MM.1S (cell line): ENCODE results near the gene SEC14L2.

Experiments
- DNase-seq: peaks from one replicate; pipeline ENCODE4 v3.0.0-alpha.2; 2015
- H2AFZ ChIP-seq: fragments of 300-600 bp; sonication (generic); 2 replicates; pipeline ENCODE4 v1.6.0; 2016; ENCODE audit warnings: antibody characterized with exemption, low read length
- H3F3A ChIP-seq: fragments of 300-600 bp; sonication (generic); 2 replicates; pipeline ENCODE4 v1.6.1; 2016; ENCODE audit warnings: mild to moderate bottlenecking, antibody characterized with exemption, low read length, moderate library complexity, mixed read lengths; ENCODE audit not compliant: insufficient read depth
- H3K27ac ChIP-seq: fragments of 300-600 bp; sonication (generic); 2 replicates; pipeline ENCODE4 v1.5.1; 2016; ENCODE audit warnings: mild to moderate bottlenecking, low read length
- H3K27me3 ChIP-seq: fragments of 300-600 bp; sonication (generic); replicated peaks from 2 replicates; pipeline ENCODE4 v1.6.0; 2016; ENCODE audit warnings: low read length; ENCODE audit not compliant: insufficient read depth
- H3K36me3 ChIP-seq: fragments of 300-600 bp; sonication (generic); replicated peaks from 2 replicates; pipeline ENCODE4 v1.6.1; 2016; ENCODE audit warnings: mild to moderate bottlenecking, low read length, mixed read lengths; ENCODE audit not compliant: insufficient read depth
- H3K4me1 ChIP-seq: fragments of 300-600 bp; sonication (generic); 2 replicates; pipeline ENCODE4 v1.6.1; 2016; ENCODE audit warnings: low read length, mixed read lengths
- H3K4me2 ChIP-seq: fragments of 300-600 bp; sonication (generic); 2 replicates; pipeline ENCODE4 v1.6.0; 2016; ENCODE audit warnings: low read depth, low read length
- H3K4me3 ChIP-seq: fragments of 300-600 bp; sonication (generic); 2 replicates; pipeline ENCODE4 v1.5.1; 2016; ENCODE audit warnings: low read length, mixed read lengths
- H3K79me2 ChIP-seq: fragments of 300-600 bp; sonication (generic); 2 replicates; pipeline ENCODE4 v1.6.1; 2016; ENCODE audit warnings: mixed run types, low read length, mixed read lengths
- H3K9ac ChIP-seq: fragments of 300-600 bp; sonication (generic); 2 replicates; pipeline ENCODE4 v1.6.1; 2016; ENCODE audit warnings: low read length, mixed read lengths
- H3K9me2 ChIP-seq: fragments of 300-600 bp; sonication (generic); replicated peaks from 2 replicates; pipeline ENCODE4 v1.6.1; 2016; ENCODE audit warnings: mild to moderate bottlenecking, low read length, mixed read lengths; ENCODE audit not compliant: insufficient read depth
- H3K9me3 ChIP-seq: fragments of 300-600 bp; sonication (generic); replicated peaks from 2 replicates; pipeline ENCODE4 v1.6.1; 2016; ENCODE audit warnings: mild to moderate bottlenecking, low read length, mixed read lengths; ENCODE audit not compliant: insufficient read depth
- H4K20me1 ChIP-seq: fragments of 300-600 bp; sonication (generic); 2 replicates; pipeline ENCODE4 v1.6.1; 2016; ENCODE audit warnings: mild to moderate bottlenecking, low read length, moderate library complexity, mixed read lengths; ENCODE audit not compliant: insufficient read depth
- EZH2 ChIP-seq: fragments of 300-600 bp; sonication (generic); optimal IDR thresholded peaks from 2 replicates; pipeline ENCODE3; 2017; ENCODE audit warnings: low read depth, mild to moderate bottlenecking, antibody characterized with exemption, low read length, mixed read lengths
- EZH2phosphoT487 ChIP-seq: fragments of 300-600 bp; sonication (generic); IDR thresholded peaks from 2 replicates; pipeline ENCODE4 v1.6.1; 2018; ENCODE audit warnings: antibody characterized with exemption, low read length
- TF ChIP-seq, protein P1 (sequence below): fragments of 300-600 bp; sonication (generic); IDR thresholded peaks from 2 replicates; pipeline ENCODE4 v1.5.1; 2016; ENCODE audit warnings: antibody characterized with exemption, low read length, mixed read lengths

SEC14L2 gene

DNA sequence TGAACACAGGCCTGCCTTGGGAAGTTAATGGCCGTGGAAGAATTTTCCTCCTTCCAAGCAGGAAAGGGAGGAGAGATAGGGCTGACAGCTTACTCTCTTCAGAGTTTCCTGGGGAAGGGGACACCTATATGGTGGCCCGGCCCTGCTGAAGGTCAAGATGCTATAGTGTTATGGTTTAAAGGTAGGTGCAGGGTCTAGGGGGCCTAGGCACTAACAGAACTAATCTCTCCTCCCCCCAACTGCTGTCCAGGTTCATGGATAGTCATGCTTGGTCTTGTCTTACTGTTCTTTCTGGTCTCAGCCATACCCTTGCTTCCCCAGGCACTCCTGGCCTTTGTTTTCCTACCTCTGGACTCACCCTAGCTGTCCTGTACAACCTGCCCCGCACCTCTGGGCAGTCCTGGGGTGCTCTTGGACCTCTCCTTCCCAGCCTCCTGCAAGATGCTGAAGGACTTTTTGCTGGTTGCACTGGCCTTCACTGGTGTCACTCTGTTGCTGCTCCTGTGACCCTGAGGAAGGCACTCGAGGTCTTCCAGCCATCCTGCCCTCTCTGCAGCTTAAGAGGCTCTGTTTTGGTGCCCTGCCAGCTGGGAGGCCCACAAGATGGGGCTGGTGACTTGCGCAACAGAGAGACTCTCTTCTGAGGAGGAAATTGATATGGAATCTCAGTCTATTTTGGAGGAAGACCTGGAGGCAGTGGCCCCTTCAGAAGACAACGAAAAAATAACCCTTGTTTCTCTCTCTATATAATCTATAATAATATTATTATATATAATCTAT is 57.1 kb downstream of the SEC14L2 start:
- H3K4me3 ChIP-seq = no peak overlapping the region
- H2AFZ ChIP-seq = no peak overlapping the region
- H3K79me2 ChIP-seq = no peaks in the 10 kb centered on the region
- no peak overlapping the region for H3K27ac ChIP-seq
- no peak overlapping the region for H3K4me2 ChIP-seq
- no peaks in the 10 kb centered on the region for H3K4me1 ChIP-seq
- H3K27me3 ChIP-seq = peaks cover 75% of the 10 kb centered on the region
- no peaks in the 10 kb centered on the region for H3K9me2 ChIP-seq
- DNase-seq = no peak
- no peaks in the 10 kb centered on the region for H3K9me3 ChIP-seq
- no peaks in the 10 kb centered on the region for H3F3A ChIP-seq
- H4K20me1 ChIP-seq = no peaks in the 10 kb centered on the region
- no peak for TF ChIP-seq EZH2phosphoT487
- no peak for TF ChIP-seq EZH2
- TF ChIP-seq, protein P1, sequence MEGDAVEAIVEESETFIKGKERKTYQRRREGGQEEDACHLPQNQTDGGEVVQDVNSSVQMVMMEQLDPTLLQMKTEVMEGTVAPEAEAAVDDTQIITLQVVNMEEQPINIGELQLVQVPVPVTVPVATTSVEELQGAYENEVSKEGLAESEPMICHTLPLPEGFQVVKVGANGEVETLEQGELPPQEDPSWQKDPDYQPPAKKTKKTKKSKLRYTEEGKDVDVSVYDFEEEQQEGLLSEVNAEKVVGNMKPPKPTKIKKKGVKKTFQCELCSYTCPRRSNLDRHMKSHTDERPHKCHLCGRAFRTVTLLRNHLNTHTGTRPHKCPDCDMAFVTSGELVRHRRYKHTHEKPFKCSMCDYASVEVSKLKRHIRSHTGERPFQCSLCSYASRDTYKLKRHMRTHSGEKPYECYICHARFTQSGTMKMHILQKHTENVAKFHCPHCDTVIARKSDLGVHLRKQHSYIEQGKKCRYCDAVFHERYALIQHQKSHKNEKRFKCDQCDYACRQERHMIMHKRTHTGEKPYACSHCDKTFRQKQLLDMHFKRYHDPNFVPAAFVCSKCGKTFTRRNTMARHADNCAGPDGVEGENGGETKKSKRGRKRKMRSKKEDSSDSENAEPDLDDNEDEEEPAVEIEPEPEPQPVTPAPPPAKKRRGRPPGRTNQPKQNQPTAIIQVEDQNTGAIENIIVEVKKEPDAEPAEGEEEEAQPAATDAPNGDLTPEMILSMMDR = no peak
- H3K36me3 ChIP-seq = no peaks in the 10 kb centered on the region
- H3K9ac ChIP-seq = no peak overlapping the region

DNA sequence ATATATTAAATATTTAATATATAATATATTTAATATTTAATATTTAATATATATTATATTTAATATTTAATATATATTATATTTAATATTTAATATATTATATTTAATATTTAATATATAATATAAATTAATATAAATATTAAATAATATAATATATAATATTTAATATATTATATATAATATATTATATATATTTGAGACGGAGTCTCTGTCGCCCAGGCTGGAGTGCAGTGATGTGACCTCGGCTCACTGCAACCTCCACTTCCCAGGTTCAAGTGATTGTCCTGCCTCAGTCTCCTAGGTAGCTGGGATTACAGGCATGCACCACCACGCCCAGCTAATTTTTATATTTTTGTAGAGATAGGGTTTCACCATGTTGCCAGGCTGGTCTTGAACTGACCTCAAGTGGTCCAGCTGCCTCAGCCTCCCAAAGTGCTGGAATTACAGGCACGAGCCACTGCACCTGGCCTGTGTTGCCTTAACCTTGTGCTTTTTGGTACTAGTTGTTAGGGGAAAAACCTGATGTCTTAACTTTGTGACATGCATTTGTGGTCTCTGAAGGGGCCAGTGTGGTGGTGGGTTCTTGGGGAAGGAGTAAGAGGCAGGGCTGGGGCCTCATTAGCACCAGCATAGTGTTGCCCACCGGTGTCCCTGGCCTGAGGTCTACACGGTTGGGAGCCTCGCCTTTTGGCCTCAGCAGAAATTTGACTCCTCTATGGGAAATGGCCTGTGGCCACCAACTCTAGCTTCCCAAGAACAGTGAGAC is 58.4 kb downstream of the SEC14L2 start:
- no peaks in the 10 kb centered on the region for H3F3A ChIP-seq
- H3K4me1 ChIP-seq = no peaks in the 10 kb centered on the region
- H3K27me3 ChIP-seq = peaks cover 64% of the 10 kb centered on the region
- H3K9ac ChIP-seq = no peak overlapping the region
- no peak for DNase-seq
- no peak overlapping the region for H3K4me3 ChIP-seq
- no peaks in the 10 kb centered on the region for H3K79me2 ChIP-seq
- H3K4me2 ChIP-seq = no peak overlapping the region
- no peaks in the 10 kb centered on the region for H3K36me3 ChIP-seq
- TF ChIP-seq, protein P1 = no peak
- TF ChIP-seq EZH2 (no peak), EZH2phosphoT487 (no peak)
- H3K27ac ChIP-seq = no peak overlapping the region
- H2AFZ ChIP-seq = no peak overlapping the region
- H3K9me2 ChIP-seq = no peaks in the 10 kb centered on the region
- H4K20me1 ChIP-seq = no peaks in the 10 kb centered on the region
- no peaks in the 10 kb centered on the region for H3K9me3 ChIP-seq

DNA sequence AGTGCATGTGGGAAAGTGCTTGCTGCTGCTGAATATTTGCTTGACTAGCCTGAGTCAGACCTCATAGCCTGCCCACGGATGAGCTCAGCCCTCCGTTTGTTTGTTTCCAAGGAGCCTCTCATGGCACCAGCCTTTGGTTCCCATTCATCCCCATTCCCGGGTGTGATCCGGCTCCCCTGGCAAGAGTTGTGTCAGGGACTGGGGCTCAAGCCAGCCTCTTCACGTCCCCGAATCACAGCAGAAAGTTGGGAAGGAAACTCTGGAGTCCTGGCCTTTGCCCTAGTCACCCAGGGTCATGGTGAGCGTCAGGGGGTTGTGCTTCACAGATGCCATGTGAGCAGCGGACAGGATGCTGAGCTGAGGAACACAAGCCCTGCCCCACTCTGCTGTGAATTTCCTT is 61.2 kb downstream of the SEC14L2 start:
- H3K4me1 ChIP-seq = no peaks in the 10 kb centered on the region
- H2AFZ ChIP-seq = no peak overlapping the region
- peaks cover 58% of the 10 kb centered on the region for H3K27me3 ChIP-seq
- no peaks in the 10 kb centered on the region for H3K9me3 ChIP-seq
- H3K79me2 ChIP-seq = no peaks in the 10 kb centered on the region
- H3K4me2 ChIP-seq = no peak overlapping the region
- TF ChIP-seq EZH2phosphoT487 (no peak), EZH2 (no peak)
- TF ChIP-seq, protein P1 = no peak
- H3F3A ChIP-seq = no peaks in the 10 kb centered on the region
- H4K20me1 ChIP-seq = no peaks in the 10 kb centered on the region
- H3K4me3 ChIP-seq = no peak overlapping the region
- no peaks in the 10 kb centered on the region for H3K9me2 ChIP-seq
- H3K9ac ChIP-seq = no peak overlapping the region
- no peak for DNase-seq
- H3K27ac ChIP-seq = no peak overlapping the region
- H3K36me3 ChIP-seq = no peaks in the 10 kb centered on the region
